Calu3 (cell line): Measurements from ENCODE around the gene PPP2R2B. TPM values are rescaled to one million over a fixed set of nuclear protein-coding genes. Genes with fewer than 3 reads are reported as not detected.

Experiments
- BruUV-seq: library from RNA; stranded (reverse); fragments of 400-500 nt; replicated peaks from 2 replicates; lab custom pipeline; 2021; lab: Mats Ljungman, UMichigan
- CTCF ChIA-PET: fragments of 300-600 bp; sonication (Branson Sonifier 250); formaldehyde crosslinking; loops from one replicate; lab custom pipeline; 2022; ENCODE audit warnings: antibody characterized with exemption; lab: Charles Lee
- DNase-seq: peaks from one replicate; pipeline ENCODE4 v3.0.0; 2022
- H3K27ac Mint-ChIP-seq: one replicate; pipeline ENCODE4 v1.8.0; 2022; ENCODE audit warnings: mixed read lengths; ENCODE audit not compliant: unreplicated experiment
- H3K27me3 Mint-ChIP-seq: one replicate; pipeline ENCODE4 v1.8.0; 2022; ENCODE audit warnings: mixed read lengths; ENCODE audit not compliant: unreplicated experiment
- H3K36me3 Mint-ChIP-seq: one replicate; pipeline ENCODE4 v1.8.0; 2022; ENCODE audit warnings: mild to moderate bottlenecking, moderate library complexity, mixed read lengths; ENCODE audit not compliant: insufficient read depth, unreplicated experiment
- H3K4me1 Mint-ChIP-seq: one replicate; pipeline ENCODE4 v1.8.0; 2022; ENCODE audit warnings: mild to moderate bottlenecking, low read depth, mixed read lengths; ENCODE audit not compliant: unreplicated experiment
- H3K4me3 Mint-ChIP-seq: one replicate; pipeline ENCODE4 v1.8.0; 2022; ENCODE audit warnings: mild to moderate bottlenecking, low read depth, moderate library complexity, mixed read lengths; ENCODE audit not compliant: unreplicated experiment
- H3K9me3 Mint-ChIP-seq: one replicate; pipeline ENCODE4 v1.8.0; 2022; ENCODE audit warnings: low read depth, mixed read lengths; ENCODE audit not compliant: unreplicated experiment
- intact Hi-C: fragments of 100-400 bp; cut with micrococcal nuclease; formaldehyde crosslinking; loops from one replicate; pipeline ENCODE4 v1.10.0; 2022; ENCODE audit not compliant: unreplicated experiment
- total RNA-seq: library from RNA; stranded (reverse); gene quantifications from 2 replicates; pipeline ENCODE4 v1.2.3, GENCODE V29; 2022
- TF ChIP-seq, protein P1 (sequence below): fragments of 200-600 bp; IDR thresholded peaks from one replicate; pipeline ENCODE4 v1.8.0; 2022; ENCODE audit warnings: antibody characterized with exemption; ENCODE audit not compliant: unreplicated experiment

The PPP2R2B gene
- total RNA-seq, 1 experiment from 2014 or later, result not detected

DNA sequence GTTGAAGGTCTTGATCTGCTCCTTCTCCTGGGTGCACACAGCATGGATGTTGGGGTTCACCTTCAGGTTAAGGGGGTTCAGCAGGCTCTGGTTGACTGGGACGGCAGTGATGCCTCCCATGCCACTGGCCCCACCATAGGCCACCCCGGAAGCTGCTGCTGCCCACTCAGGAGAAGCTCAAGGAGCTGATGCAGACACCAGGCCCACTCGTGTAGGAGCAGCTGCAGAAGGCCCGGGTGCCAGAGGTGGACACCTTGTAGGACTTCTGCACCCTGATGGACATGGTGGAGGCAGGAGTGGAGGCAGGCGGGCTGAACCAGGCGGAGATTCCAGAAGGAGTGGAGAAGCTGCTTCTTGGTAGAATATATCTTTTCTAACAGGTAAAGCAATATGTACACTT lies 171.2 kb downstream of the PPP2R2B start:
- CTCF ChIA-PET, result no interaction called here
- H3K4me3 Mint-ChIP-seq, result no peak overlapping the region
- BruUV-seq, result no TSS peak
- intact Hi-C loops, result no loop called here
- H3K36me3 Mint-ChIP-seq, result no peaks in the 10 kb centered on the region
- H3K27ac Mint-ChIP-seq, result no peak overlapping the region
- H3K4me1 Mint-ChIP-seq, result peaks cover 9% of the 10 kb centered on the region
- no peaks in the 10 kb centered on the region for H3K27me3 Mint-ChIP-seq
- H3K9me3 Mint-ChIP-seq, result peaks cover 7% of the 10 kb centered on the region
- no peak for DNase-seq
- TF ChIP-seq, protein P1, sequence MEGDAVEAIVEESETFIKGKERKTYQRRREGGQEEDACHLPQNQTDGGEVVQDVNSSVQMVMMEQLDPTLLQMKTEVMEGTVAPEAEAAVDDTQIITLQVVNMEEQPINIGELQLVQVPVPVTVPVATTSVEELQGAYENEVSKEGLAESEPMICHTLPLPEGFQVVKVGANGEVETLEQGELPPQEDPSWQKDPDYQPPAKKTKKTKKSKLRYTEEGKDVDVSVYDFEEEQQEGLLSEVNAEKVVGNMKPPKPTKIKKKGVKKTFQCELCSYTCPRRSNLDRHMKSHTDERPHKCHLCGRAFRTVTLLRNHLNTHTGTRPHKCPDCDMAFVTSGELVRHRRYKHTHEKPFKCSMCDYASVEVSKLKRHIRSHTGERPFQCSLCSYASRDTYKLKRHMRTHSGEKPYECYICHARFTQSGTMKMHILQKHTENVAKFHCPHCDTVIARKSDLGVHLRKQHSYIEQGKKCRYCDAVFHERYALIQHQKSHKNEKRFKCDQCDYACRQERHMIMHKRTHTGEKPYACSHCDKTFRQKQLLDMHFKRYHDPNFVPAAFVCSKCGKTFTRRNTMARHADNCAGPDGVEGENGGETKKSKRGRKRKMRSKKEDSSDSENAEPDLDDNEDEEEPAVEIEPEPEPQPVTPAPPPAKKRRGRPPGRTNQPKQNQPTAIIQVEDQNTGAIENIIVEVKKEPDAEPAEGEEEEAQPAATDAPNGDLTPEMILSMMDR, result no peak

DNA sequence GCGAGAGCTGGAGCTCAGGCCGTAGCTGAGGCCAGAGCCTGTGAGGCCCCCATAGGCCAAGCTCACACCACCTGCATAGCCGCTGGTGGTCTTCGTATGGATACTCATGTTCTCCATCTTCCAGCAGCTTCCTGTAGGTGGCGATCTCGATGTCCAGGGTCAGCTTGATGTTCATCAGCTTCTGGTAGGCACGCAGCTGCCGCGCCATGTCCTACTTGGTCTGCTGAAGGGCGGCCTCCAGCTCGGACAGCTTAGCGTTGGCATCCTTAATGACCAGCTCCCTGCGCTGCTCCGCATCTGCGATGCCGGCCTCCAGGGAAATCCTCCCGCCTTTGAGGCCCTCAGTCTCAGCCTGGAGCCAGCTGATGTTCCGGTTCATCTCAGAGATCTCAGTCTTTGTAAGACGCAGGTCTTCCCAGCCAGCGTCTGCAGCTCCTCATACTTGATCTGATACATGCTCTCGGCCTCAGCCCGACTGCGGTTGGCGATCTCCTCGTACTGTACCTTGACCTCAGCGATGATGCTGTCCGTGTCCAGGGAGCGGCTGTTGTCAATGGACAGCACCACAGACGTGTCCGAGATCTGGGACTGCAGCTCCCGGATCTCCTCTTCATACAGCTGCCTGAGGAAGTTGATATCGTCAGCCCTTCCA lies 172.1 kb downstream of the PPP2R2B start:
- Mint-ChIP-seq H3K27me3 (no peaks in the 10 kb centered on the region), H3K9me3 (peaks cover 7% of the 10 kb centered on the region), H3K27ac (no peak overlapping the region), H3K4me3 (no peak overlapping the region), H3K4me1 (peaks cover 9% of the 10 kb centered on the region), H3K36me3 (no peaks in the 10 kb centered on the region)
- no TSS peak for BruUV-seq
- DNase-seq, result no peak
- intact Hi-C loops, result no loop called here
- TF ChIP-seq, protein P1, result no peak
- CTCF ChIA-PET, result no interaction called here

DNA sequence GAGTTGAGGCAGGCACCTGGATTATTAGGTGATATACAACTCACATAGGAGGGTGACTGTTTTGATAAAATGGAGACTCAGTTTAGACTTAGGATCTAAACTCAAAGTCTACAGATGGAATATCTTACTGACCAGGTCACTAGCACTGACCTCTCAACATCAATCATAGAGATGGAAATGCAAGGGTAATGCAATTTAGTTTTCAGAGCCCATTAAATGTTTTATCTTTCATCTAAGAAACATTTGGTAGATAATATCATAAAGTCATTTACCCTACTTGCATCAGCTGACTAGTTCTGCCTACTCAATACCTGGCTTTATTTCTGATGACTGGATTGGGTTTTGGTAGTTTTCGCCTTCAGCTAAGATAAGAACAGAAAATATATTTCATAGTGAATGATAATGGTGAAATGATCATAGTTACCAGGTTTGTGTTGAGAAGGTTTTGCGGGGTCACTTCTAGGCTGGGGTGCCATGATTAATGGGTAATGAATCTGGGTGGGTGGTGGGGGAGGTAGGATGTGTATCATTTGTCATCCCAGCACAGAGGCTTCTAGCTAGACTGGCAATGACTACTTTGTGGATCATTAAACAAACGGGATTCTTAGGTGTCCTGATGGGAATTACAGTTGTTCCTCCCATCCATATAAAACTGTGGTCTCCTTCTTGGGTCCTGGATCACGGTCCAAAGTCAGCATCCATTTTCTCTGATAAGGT lies 173.4 kb downstream of the PPP2R2B start:
- no peak overlapping the region for H3K27ac Mint-ChIP-seq
- intact Hi-C loops, result no loop called here
- no peak overlapping the region for H3K4me3 Mint-ChIP-seq
- no peaks in the 10 kb centered on the region for H3K27me3 Mint-ChIP-seq
- no peak for DNase-seq
- BruUV-seq, result no TSS peak
- CTCF ChIA-PET, result no interaction called here
- no peaks in the 10 kb centered on the region for H3K36me3 Mint-ChIP-seq
- H3K4me1 Mint-ChIP-seq, result peaks cover 9% of the 10 kb centered on the region
- H3K9me3 Mint-ChIP-seq, result peaks cover 7% of the 10 kb centered on the region
- TF ChIP-seq, protein P1, result no peak

DNA sequence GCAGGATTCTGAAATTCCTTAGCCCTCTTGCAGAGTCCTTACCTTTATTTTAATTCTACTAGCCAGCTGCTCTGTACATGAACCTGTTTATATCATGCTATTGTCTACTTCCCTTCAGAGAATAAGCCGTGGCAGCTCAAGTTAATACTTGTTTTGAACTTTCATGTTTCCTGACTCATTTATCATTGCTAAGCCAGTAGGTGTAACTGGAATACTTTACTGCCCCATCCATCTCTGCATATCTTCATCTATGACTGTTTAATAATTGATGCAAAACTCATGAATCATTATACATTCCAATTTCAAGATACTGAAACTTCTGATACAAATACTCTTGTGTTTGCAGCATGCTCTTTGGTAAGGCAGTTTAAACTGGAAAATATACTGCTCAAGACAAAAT lies 174.7 kb downstream of the PPP2R2B start:
- intact Hi-C loops, result no loop called here
- Mint-ChIP-seq H3K27ac (no peak overlapping the region), H3K27me3 (no peaks in the 10 kb centered on the region), H3K4me3 (no peak overlapping the region), H3K36me3 (no peaks in the 10 kb centered on the region), H3K4me1 (peaks cover 9% of the 10 kb centered on the region), H3K9me3 (peaks cover 7% of the 10 kb centered on the region)
- no peak for DNase-seq
- TF ChIP-seq, protein P1, result no peak
- CTCF ChIA-PET, result interaction anchor here (0.5 kb wide), 1 partner anchor 368 kb away, joined by 3 read pairs; no protein-coding TSS in a partner anchor
- no TSS peak for BruUV-seq
